ENCODE data around the gene SLMAP. TPM values are rescaled to one million over a fixed set of nuclear protein-coding genes. Genes with fewer than 3 reads are reported as not detected.

Gene SLMAP
- total RNA-seq, 1 experiment from 2014 or later: 78.9 TPM

DNA sequence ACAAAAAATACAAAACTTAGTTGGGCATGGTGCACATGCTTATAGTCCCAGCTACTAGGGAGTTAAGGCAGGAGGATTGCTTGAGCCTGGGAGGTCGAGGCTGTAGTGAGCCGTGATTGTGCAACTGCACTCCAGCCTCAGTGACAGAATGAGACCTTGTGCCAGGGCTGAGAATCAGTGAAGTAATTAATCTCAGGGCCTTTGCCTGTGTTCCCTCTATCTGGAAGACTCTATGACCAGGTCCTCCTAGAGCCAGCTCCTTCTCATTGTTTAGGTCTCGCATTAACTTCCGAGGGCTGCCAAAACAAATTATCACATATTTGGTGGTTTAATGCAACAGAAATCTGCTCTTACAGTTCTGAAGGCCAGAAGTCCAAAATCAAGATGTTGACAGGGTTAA lies 210.7 kb downstream of the SLMAP start:
- DNase-seq (ENCODE audit: low spot score): no peak
- in situ Hi-C loops (cut with HindIII; ENCODE audit: low sequenced_read_pairs): no loop called here

DNA sequence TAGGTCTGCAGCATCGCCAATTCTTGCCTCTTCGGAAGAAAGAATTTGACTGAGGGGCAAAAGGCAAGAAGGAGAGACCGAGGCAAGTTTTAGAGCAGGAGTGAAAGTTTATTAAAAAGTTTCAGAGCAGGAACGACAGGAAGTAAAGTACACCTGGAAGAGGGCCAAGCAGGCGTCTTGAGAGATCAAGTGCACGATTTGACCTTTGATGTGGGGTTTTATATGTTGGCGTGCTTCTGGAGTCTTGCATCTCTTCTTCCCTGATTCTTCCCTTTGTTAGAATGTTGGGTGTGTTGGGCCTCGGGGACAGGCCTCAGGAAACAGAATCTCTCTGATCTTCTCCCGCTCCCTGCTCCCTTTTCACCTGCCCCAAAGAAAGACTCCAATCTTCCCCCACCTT lies 211.5 kb downstream of the SLMAP start:
- DNase-seq (ENCODE audit: low spot score): no peak
- in situ Hi-C loops (cut with HindIII; ENCODE audit: low sequenced_read_pairs): no loop called here

DNA sequence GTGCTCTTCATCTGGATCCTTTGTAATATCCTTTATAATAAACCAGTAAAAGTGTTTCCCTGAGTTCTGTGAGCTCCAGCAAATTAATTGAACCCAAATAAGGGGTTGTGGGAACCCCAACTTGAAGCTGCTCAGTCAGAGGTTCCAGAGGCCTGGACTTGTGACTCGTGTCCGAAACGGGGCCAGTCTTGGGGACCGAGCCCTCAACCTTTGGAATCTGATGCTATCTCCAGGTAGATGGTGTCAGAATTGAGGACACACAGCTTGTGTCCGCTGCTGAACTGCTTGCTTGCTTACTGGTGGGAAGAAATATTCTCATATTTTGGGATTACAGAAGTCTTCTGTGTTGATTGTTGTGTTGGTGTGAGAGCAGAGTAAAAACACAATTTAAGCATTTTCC lies 212.4 kb downstream of the SLMAP start:
- DNase-seq (ENCODE audit: low spot score): no peak
- in situ Hi-C loops (cut with HindIII; ENCODE audit: low sequenced_read_pairs): no loop called here

DNA sequence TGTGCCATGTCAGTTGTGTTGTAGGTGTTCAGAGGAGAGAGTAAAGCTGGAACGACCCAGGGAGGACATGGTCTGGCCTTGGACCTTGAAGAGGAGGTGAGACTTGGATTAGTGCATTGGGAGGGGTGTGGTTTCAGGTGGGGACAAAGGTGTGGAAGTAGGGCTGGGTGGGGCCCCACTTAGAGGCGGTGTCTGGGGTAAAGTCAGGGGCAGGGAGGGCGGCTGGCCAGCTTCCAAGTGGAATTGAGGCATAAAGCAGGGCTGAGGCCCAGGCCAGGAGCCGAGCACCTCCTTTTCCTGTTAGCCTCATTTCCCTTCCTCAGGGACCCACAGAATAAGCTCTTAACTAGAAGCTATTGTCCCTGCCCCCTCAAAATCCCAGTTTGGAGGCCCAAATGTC lies 215.9 kb downstream of the SLMAP start:
- in situ Hi-C loops (cut with HindIII; ENCODE audit: low sequenced_read_pairs): no loop called here
- DNase-seq (ENCODE audit: low spot score): no peak

DNA sequence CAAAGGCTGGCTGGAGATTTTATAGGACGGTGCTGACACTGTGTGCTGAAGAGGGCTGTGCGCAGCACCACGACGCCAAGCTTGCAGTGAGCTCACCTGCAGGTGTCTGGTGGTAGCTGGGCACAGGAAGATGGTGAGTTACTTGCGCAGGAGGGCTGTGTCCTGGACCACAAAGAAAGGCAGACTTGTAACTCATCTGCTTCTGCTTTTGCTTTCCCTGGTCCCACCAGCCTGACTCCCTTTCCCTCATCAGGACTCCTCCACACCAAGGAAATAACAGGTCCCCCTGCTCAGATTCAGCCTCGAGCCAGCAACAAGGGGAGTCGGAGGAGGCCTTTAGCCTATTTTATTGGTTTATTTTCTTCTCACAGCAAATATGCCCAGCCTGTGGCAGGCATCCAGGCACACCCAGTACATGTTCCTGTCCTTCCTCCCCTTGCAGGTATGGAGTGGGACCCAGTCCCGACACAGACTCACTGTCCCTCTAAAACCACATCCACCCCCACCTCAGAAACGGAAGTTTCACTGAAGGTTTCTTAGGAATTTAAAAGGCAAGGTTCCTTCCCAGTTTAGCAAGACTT lies 216.5 kb downstream of the SLMAP start:
- DNase-seq (ENCODE audit: low spot score): no peak
- in situ Hi-C loops (cut with HindIII; ENCODE audit: low sequenced_read_pairs): no loop called here

DNA sequence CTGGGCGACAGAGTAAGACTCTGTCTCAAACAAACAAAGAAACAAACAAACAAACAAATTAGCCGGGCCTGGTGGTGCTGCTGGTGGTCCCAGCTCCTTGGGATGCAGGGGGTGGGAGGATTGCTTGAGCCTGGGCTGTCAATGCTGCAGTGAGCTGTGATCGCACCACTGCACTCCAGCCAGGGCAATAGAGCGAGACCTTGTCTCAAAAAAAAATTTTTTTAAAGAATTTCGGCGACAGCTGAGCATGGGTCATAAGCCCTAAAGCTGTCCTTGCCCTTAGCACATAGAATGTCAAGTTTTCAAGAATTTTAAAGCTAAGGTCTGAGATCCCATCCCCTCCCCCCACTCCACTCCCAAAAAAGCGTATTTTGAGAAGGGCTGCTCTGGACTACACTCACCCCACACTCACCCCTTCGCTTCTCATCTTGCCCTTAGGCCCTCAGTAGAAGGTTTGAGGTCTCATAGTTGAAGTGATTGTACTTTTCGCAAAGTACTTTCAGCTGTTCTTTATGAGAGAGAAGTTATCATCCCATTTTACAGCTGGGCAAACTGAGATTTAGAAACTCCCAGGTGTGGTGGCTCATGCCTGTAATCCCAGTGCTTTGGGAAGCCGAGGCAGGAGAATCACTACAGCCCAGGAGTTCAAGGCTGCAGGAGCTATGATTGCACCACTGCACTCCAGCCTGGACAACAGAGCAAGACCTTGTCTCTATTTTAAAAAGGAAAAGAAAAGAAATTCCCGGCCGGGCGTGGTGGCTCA lies 217.8 kb downstream of the SLMAP start:
- in situ Hi-C loops (cut with HindIII; ENCODE audit: low sequenced_read_pairs): no loop called here
- DNase-seq (ENCODE audit: low spot score): no peak

DNA sequence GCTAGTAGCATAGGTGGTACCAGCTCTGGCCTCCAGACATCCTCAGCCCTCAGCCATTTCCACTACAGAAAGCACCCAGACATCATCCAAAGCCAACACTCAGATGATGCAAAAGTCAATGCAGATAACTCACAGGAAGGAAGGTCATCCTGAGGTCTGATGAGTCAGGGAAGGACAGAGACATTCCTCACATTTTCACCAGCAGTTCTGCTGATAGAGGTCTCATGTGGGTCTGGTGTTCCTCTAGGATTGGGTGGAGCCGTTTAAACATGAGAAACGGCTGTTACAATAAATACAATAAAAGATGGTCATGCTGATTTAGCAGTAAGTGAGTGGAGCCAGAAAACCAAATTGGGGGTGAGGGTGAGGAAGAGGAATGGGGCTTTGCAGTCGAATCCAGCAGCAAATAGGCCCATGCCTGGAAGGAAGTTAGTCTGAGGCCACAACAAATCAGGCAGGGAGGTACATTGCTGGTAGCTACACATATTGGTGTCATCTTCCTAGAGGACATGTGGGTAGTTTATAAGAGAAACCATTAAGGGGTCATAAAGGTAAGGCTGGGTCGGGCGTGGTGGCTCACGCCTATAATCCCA lies 218.8 kb downstream of the SLMAP start:
- DNase-seq (ENCODE audit: low spot score): no peak
- in situ Hi-C loops (cut with HindIII; ENCODE audit: low sequenced_read_pairs): no loop called here

DNA sequence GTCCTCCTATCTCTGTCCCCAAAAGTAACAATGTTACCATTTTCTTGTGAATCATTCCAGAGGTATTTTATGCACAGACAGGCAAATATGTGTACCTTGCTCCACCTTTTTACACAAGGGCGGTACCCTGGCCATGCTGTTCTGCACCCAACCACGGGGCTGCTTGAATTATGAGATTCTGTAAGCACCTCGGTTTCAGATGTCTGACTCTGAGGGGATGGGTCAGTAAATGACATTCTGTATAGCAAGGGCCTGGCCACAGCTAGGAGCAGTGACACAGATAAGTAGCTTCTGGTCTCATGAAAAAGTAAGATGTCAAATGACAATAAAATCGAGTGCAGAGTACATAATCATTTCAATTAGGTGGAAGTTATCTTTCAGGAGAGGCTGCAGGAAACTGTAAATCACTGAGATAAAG lies 221.7 kb downstream of the SLMAP start:
- in situ Hi-C loops (cut with HindIII; ENCODE audit: low sequenced_read_pairs): no loop called here
- no peak for DNase-seq (ENCODE audit: low spot score)

DNA sequence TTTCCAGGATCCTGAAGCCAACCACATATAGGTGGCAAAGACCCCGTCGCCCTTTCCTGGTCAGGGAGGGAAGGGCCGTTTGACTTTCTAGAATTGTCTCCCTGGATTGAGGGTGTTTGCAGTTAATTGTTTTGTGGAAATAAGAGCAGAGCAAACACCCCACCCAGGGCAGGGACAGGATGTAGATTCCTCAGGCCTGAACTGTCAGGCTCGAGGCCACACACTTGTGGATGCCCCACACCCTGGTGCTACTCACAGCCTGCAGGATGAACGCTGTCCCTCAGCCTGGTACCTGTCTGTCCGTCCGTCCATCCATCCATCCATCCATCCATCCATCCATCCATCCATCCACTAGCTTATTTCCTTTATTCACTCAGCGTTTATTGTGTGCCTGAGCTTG lies 222.2 kb downstream of the SLMAP start:
- no peak for DNase-seq (ENCODE audit: low spot score)
- in situ Hi-C loops (cut with HindIII; ENCODE audit: low sequenced_read_pairs): no loop called here

Other genes with a start within 250 kb of the SLMAP start
- gene DNAH12, start 212.0 kb upstream of the SLMAP start, total RNA-seq (2014; rRNA removed; shearing (Covaris generic)): not detected in 2 replicates
- 16.7 and 18.4 TPM in 2 replicates for gene PDE12, start 200.0 kb upstream of the SLMAP start, total RNA-seq (2014; rRNA removed; shearing (Covaris generic))
- 92.3 and 106 TPM in 2 replicates for gene ARF4, start 159.0 kb upstream of the SLMAP start, total RNA-seq (2014; rRNA removed; shearing (Covaris generic))
- 26.8 and 39.9 TPM in 2 replicates for gene DENND6A, start 63.2 kb upstream of the SLMAP start, total RNA-seq (2014; rRNA removed; shearing (Covaris generic))